H1 (cell line): ENCODE results near the gene RAET1L. TPM values are rescaled to one million over a fixed set of nuclear protein-coding genes. Genes with fewer than 3 reads are reported as not detected.

Source experiments
- CTCF ChIA-PET: fragments of 300-600 bp; sonication (Branson Sonifier 250); formaldehyde crosslinking; loops from one replicate; lab custom pipeline; 2021; ENCODE audit not compliant: partially characterized antibody; lab: Charles Lee
- POLR2A ChIA-PET: fragments of 300-600 bp; sonication (Branson Sonifier 250); formaldehyde crosslinking; loops from one replicate; lab custom pipeline; 2021; ENCODE audit warnings: inconsistent platforms; ENCODE audit not compliant: partially characterized antibody; lab: Charles Lee
- DNase-seq, 2 experiments: peaks; one replicate each; pipeline versions ENCODE4 v3.0.0 to v3.0.0-alpha.2; 2010 to 2022; ENCODE audit warnings: low spot score in 2 of 2, low read depth in 1 of 2, mixed read lengths in 1 of 2
- FAIRE-seq: peaks from 2 replicates; lab custom pipeline; 2011; peaks lifted over from hg19 to GRCh38; lab: Jason Lieb, UNC
- H2AFZ ChIP-seq: 2 replicates; pipeline ENCODE4 v1.8.1; 2012; ENCODE audit warnings: low read length, inconsistent platforms
- H2AK5ac ChIP-seq: 2 replicates; pipeline ENCODE4 v1.6.1; 2013; ENCODE audit warnings: low read depth, low read length
- H2BK120ac ChIP-seq: replicated peaks from 2 replicates; pipeline ENCODE3; 2013; ENCODE audit warnings: low read depth, low read length, inconsistent platforms
- H2BK12ac ChIP-seq: 2 replicates; pipeline ENCODE4 v1.6.1; 2013; ENCODE audit warnings: low read depth, low read length
- H2BK15ac ChIP-seq: 2 replicates; pipeline ENCODE4 v1.6.1; 2013; ENCODE audit warnings: low read length
- H2BK20ac ChIP-seq: 2 replicates; pipeline ENCODE4 v1.6.1; 2013; ENCODE audit warnings: low read length
- H2BK5ac ChIP-seq: 2 replicates; pipeline ENCODE4 v1.6.1; 2013; ENCODE audit warnings: low read depth, low read length
- H3K14ac ChIP-seq: 2 replicates; pipeline ENCODE4 v1.6.1; 2013; ENCODE audit warnings: inconsistent platforms; ENCODE audit not compliant: insufficient read length
- H3K18ac ChIP-seq: 2 replicates; pipeline ENCODE4 v1.6.1; 2013; ENCODE audit warnings: low read length; ENCODE audit errors: extremely low read depth
- H3K23ac ChIP-seq: 2 replicates; pipeline ENCODE4 v1.6.1; 2013; ENCODE audit warnings: inconsistent platforms; ENCODE audit not compliant: insufficient read length
- H3K23me2 ChIP-seq: 2 replicates; pipeline ENCODE4 v1.6.1; 2013; ENCODE audit warnings: low read depth, low read length
- H3K27ac ChIP-seq: 2 replicates; pipeline ENCODE4 v1.6.1; 2011; ENCODE audit warnings: low read depth, low read length, inconsistent platforms
- H3K27me3 ChIP-seq, 4 experiments: replicated peaks in 1 of 4; 1 replicate in 1 of 4; 2 replicates in 3 of 4; pipeline versions ENCODE4 v1.6.1 to v1.8.1; 2011 to 2013; ENCODE audit warnings: low read length in 3 of 4, mild to moderate bottlenecking in 3 of 4, inconsistent platforms in 2 of 4, mixed read lengths in 2 of 4, moderate library complexity in 1 of 4; ENCODE audit not compliant: control insufficient read depth in 3 of 4, insufficient read depth in 3 of 4; ENCODE audit errors: extremely low read depth in 1 of 4
- H3K36me3 ChIP-seq, 4 experiments: 2 replicates each; pipeline versions ENCODE4 v1.6.1 to v1.8.1; 2011 to 2013; ENCODE audit warnings: mild to moderate bottlenecking in 4 of 4, low read length in 3 of 4, moderate library complexity in 2 of 4, control low read depth in 1 of 4, inconsistent platforms in 1 of 4; ENCODE audit not compliant: insufficient read depth in 4 of 4, control insufficient read depth in 2 of 4
- H3K4ac ChIP-seq: replicated peaks from 2 replicates; pipeline ENCODE3; 2013; ENCODE audit warnings: low read length, low read depth, mixed read lengths, inconsistent platforms; ENCODE audit not compliant: insufficient read length
- H3K4me1 ChIP-seq, 4 experiments: replicated peaks in 1 of 4; 1 replicate in 1 of 4; 2 replicates in 3 of 4; pipeline versions ENCODE4 v1.6.1 to v1.8.1; 2011 to 2013; ENCODE audit warnings: low read length in 3 of 4, inconsistent platforms in 2 of 4, mixed read lengths in 1 of 4; ENCODE audit not compliant: insufficient read depth in 4 of 4, control insufficient read depth in 3 of 4
- H3K4me2 ChIP-seq, 2 experiments: 2 replicates each; pipeline versions ENCODE4 v1.6.1 to v1.8.1; 2011 to 2013; ENCODE audit warnings: low read depth in 2 of 2, low read length in 2 of 2, control low read depth in 1 of 2, inconsistent platforms in 1 of 2, mild to moderate bottlenecking in 1 of 2; ENCODE audit not compliant: insufficient read depth in 1 of 2
- H3K4me3 ChIP-seq, 4 experiments: fragments of 200-600, 300-600 bp in 1 of 4; sonication (generic), shearing (Covaris generic), sonication (Bioruptor Twin) in 1 of 4; 2 replicates each; pipeline versions ENCODE4 v1.5.1 to v1.8.1; 2011 to 2016; ENCODE audit warnings: low read length in 4 of 4, low read depth in 3 of 4, control low read depth in 2 of 4, inconsistent platforms in 2 of 4, mild to moderate bottlenecking in 2 of 4, mixed read lengths in 1 of 4, moderate library complexity in 1 of 4; ENCODE audit not compliant: insufficient read depth in 2 of 4; ENCODE audit errors: extremely low read depth in 1 of 4
- H3K56ac ChIP-seq: replicated peaks from 2 replicates; pipeline ENCODE3; 2013; ENCODE audit warnings: low read depth, mild to moderate bottlenecking, mixed read lengths, low read length, inconsistent platforms; ENCODE audit not compliant: insufficient read length
- H3K79me1 ChIP-seq: 2 replicates; pipeline ENCODE4 v1.6.1; 2013; ENCODE audit warnings: low read depth, low read length, control low read depth
- H3K79me2 ChIP-seq, 2 experiments: 2 replicates each; pipeline versions ENCODE4 v1.6.1 to v1.8.1; 2012 to 2013; ENCODE audit warnings: low read length in 2 of 2, mild to moderate bottlenecking in 2 of 2, inconsistent platforms in 1 of 2; ENCODE audit not compliant: insufficient read depth in 2 of 2, control insufficient read depth in 1 of 2
- H3K9ac ChIP-seq, 4 experiments: replicated peaks in 1 of 4; 1 replicate in 1 of 4; 2 replicates in 3 of 4; pipeline versions ENCODE4 v1.6.1 to v1.8.1; 2011 to 2013; ENCODE audit warnings: low read depth in 3 of 4, low read length in 3 of 4, control low read depth in 2 of 4, mild to moderate bottlenecking in 2 of 4, moderate library complexity in 2 of 4, inconsistent platforms in 1 of 4; ENCODE audit errors: extremely low read depth in 1 of 4
- H3K9me3 ChIP-seq, 2 experiments: 2 replicates each; pipeline versions ENCODE4 v1.6.1 to v1.8.1; 2012 to 2013; ENCODE audit warnings: mild to moderate bottlenecking in 2 of 2, moderate library complexity in 2 of 2, control low read depth in 1 of 2, inconsistent platforms in 1 of 2, low read depth in 1 of 2, low read length in 1 of 2, mixed read lengths in 1 of 2; ENCODE audit not compliant: insufficient read depth in 2 of 2
- H4K20me1 ChIP-seq, 2 experiments: replicated peaks in 1 of 2; 2 replicates each; pipeline versions ENCODE3 to v1.8.1; 2011 to 2013; ENCODE audit warnings: inconsistent platforms in 2 of 2, low read length in 2 of 2, mild to moderate bottlenecking in 1 of 2; ENCODE audit not compliant: insufficient read depth in 2 of 2, control insufficient read depth in 1 of 2
- H4K5ac ChIP-seq: 2 replicates; pipeline ENCODE4 v1.6.1; 2013; ENCODE audit warnings: low read length, low read depth, mixed read lengths, inconsistent platforms; ENCODE audit not compliant: insufficient read length
- H4K8ac ChIP-seq: 2 replicates; pipeline ENCODE4 v1.8.0; 2013; ENCODE audit warnings: mild to moderate bottlenecking, moderate library complexity, low read length, inconsistent platforms; ENCODE audit not compliant: insufficient read depth; ENCODE audit errors: extremely low read depth
- H4K91ac ChIP-seq: replicated peaks from 2 replicates; pipeline ENCODE3; 2013; ENCODE audit warnings: low read length, mixed read lengths, inconsistent platforms; ENCODE audit not compliant: insufficient read length
- CBX5 ChIP-seq: fragments of 300-800, 300-1000 bp; sonication (generic); IDR thresholded peaks from 2 replicates; pipeline ENCODE4 v1.7.1; 2016; ENCODE audit warnings: antibody characterized with exemption, low read length, low read depth
- E2F6 ChIP-seq: IDR thresholded peaks from 2 replicates; pipeline ENCODE4 v1.6.1; 2012; ENCODE audit warnings: inconsistent platforms
- GTF2F1 ChIP-seq: IDR thresholded peaks from 2 replicates; pipeline ENCODE4 v1.6.1; 2012; ENCODE audit warnings: low read depth, low read length, improper control_type of control experiment, borderline replicate concordance
- HDAC6 ChIP-seq: IDR thresholded peaks from one replicate; pipeline ENCODE4 v1.7.1; 2012; ENCODE audit warnings: low read depth, mild to moderate bottlenecking, inconsistent platforms, low read length, moderate library complexity
- JUN ChIP-seq: IDR thresholded peaks from 2 replicates; pipeline ENCODE4 v1.6.1; 2011; ENCODE audit warnings: low read depth, mild to moderate bottlenecking, improper control_type of control experiment, low read length
- JUND ChIP-seq: IDR thresholded peaks from 2 replicates; pipeline ENCODE4 v1.6.1; 2011; ENCODE audit warnings: mild to moderate bottlenecking, improper control_type of control experiment, low read length
- MAX ChIP-seq: IDR thresholded peaks from 2 replicates; pipeline ENCODE4 v1.6.1; 2012; ENCODE audit warnings: inconsistent platforms
- POU5F1 ChIP-seq: IDR thresholded peaks from 2 replicates; pipeline ENCODE4 v1.6.1; 2011; ENCODE audit warnings: low read depth, mild to moderate bottlenecking, low read length, moderate library complexity
- RNF2 ChIP-seq: fragments of 200-900, 300-1000 bp; sonication (generic); IDR thresholded peaks from 2 replicates; pipeline ENCODE4 v1.7.1; 2016; ENCODE audit warnings: borderline replicate concordance, low read depth, mild to moderate bottlenecking, antibody characterized with exemption, low read length; ENCODE audit not compliant: poor library complexity, severe bottlenecking; ENCODE audit errors: missing control alignments
- SIN3A ChIP-seq, 2 experiments: IDR thresholded peaks in 1 of 2; conservative IDR thresholded peaks in 1 of 2; 2 replicates each; pipeline ENCODE4 v1.6.1; 2011 to 2012; ENCODE audit warnings: low read length in 2 of 2, improper control_type of control experiment in 1 of 2, low read depth in 1 of 2, mild to moderate bottlenecking in 1 of 2
- SIRT6 ChIP-seq: IDR thresholded peaks from one replicate; pipeline ENCODE4 v1.7.1; 2012; ENCODE audit warnings: low read length, inconsistent platforms
- SP2 ChIP-seq: IDR thresholded peaks from 2 replicates; pipeline ENCODE4 v1.6.1; 2012; ENCODE audit warnings: mild to moderate bottlenecking, low read length, inconsistent platforms
- WGBS, 2 experiments: shearing (Covaris generic) in 1 of 2; methylation state at CpG; one replicate each; pipeline versions ENCODE4 v1.1.6 to v1.1.7; 2013 to 2015; ENCODE audit warnings: low lambda C conversion rate in 2 of 2, mixed read lengths in 2 of 2, inconsistent platforms in 1 of 2, low coverage in 1 of 2, missing lambda C conversion rate in 1 of 2; ENCODE audit not compliant: insufficient replicate concordance in 2 of 2, insufficient coverage in 1 of 2, insufficient read length in 1 of 2; ENCODE audit errors: extremely low coverage in 1 of 2, missing lambda C conversion rate in 1 of 2; 5-methylcytosine and 5-hydroxymethylcytosine counted together
- polyA plus RNA-seq, 7 experiments: library from polyadenylated mRNA; depleted of rRNA in 3 of 7; stranded (reverse) in 5 of 7; unstranded in 2 of 7; fragments of >200 nt in 5 of 7; fragments of 200-250 nt in 2 of 7; gene quantifications; 1 replicate in 5 of 7; 2 replicates in 1 of 7; 4 replicates in 1 of 7; pipeline versions ENCODE4 v1.2.1 to v1.2.3, GENCODE V29; 2011 to 2013; ENCODE audit warnings: missing spikeins in 2 of 7, mixed read lengths in 2 of 7
- total RNA-seq: library from RNA; stranded (reverse); fragmentation: NEBNext Ultra II Directional; extraction: Animal tissue kit (Norgen Biotek cat#: 25700); gene quantifications from 2 replicates; pipeline ENCODE4 v1.2.1, GENCODE V29; 2021

The RAET1L gene
- total and polyA plus RNA-seq, 2 of the 8 experiments (the other 6 are each of a cell fraction or from before 2014, with no cell fraction given): not detected

- no peak overlapping the region for H4K5ac ChIP-seq
- no peak overlapping the region for H2BK120ac ChIP-seq
- H3K27ac ChIP-seq: no peak overlapping the region
- WGBS, 2 experiments: 66% methylated on average over 6 of the region's 6 CpGs; no CpG with 5 or more reads in 1 of the 2 experiments
- H2BK15ac ChIP-seq: no peak overlapping the region
- H3K23ac ChIP-seq: no peak overlapping the region
- no peak overlapping the region for H4K91ac ChIP-seq
- H3K36me3 ChIP-seq: no peaks in the 10 kb centered on the region
- no peak overlapping the region for H2BK5ac ChIP-seq
- H3K9me3 ChIP-seq: no peaks in the 10 kb centered on the region
- FAIRE-seq (no peak), DNase-seq (no peak)
- ChIA-PET POLR2A (no interaction called here), CTCF (interaction anchor here (1.3 to 1.6 kb wide), 2 partner anchors 9 to 187 kb away, joined by 3 to 5 read pairs; no protein-coding TSS in a partner anchor)
- H3K4me2 ChIP-seq: no peak overlapping the region
- no peaks in the 10 kb centered on the region for H3K79me1 ChIP-seq
- H4K20me1 ChIP-seq: peaks cover 0 to 4% of the 10 kb centered on the region in 2 experiments
- H3K79me2 ChIP-seq: no peaks in the 10 kb centered on the region
- H3K18ac ChIP-seq: no peak overlapping the region
- no peak overlapping the region for H2BK20ac ChIP-seq
- H2AFZ ChIP-seq: no peak overlapping the region
- peaks cover 23 to 37% (median 27%) of the 10 kb centered on the region in 4 experiments for H3K27me3 ChIP-seq
- H3K4me3 ChIP-seq: no peak overlapping the region
- no peak overlapping the region for H2AK5ac ChIP-seq
- H3K56ac ChIP-seq: no peak overlapping the region
- no peaks in the 10 kb centered on the region; the same call in 1 of the 2 replicates for H3K23me2 ChIP-seq
- no peak overlapping the region for H3K9ac ChIP-seq
- H3K14ac ChIP-seq: no peak overlapping the region
- no peak overlapping the region for H2BK12ac ChIP-seq
- no peaks in the 10 kb centered on the region for H3K4me1 ChIP-seq
- no peak overlapping the region for H3K4ac ChIP-seq
- no peak overlapping the region for H4K8ac ChIP-seq
- no peak for TF ChIP-seq HDAC6
- no peak for TF ChIP-seq MAX
- TF ChIP-seq POU5F1: no peak
- no peak for TF ChIP-seq SP2
- no peak for TF ChIP-seq SIRT6
- TF ChIP-seq GTF2F1: no peak
- TF ChIP-seq JUND: no peak
- TF ChIP-seq JUN: no peak
- no peak for TF ChIP-seq CBX5
- TF ChIP-seq E2F6: no peak
- no peak for TF ChIP-seq SIN3A (conservative IDR thresholded peaks at IDR 0.05 in 1 of 2, IDR thresholded peaks at IDR 0.05 in 1 of 2; ENCODE audit: low read depth in 1 of 2, low read length in 2 of 2)
- TF ChIP-seq RNF2: no peak
Measured at GRCh38 chr6:150018846-150019580, 6.3 kb downstream of the RAET1L start.
